GM19372 (cell line): Measurements from ENCODE around the gene INF2.

Experiments
- ATAC-seq: cut with Tn5 transposase; IDR thresholded peaks from one replicate; pipeline ENCODE4 v1.9.1; 2021; ENCODE audit warnings: mild to moderate bottlenecking, low read depth, moderate library complexity; ENCODE audit not compliant: unreplicated experiment

INF2 gene

DNA sequence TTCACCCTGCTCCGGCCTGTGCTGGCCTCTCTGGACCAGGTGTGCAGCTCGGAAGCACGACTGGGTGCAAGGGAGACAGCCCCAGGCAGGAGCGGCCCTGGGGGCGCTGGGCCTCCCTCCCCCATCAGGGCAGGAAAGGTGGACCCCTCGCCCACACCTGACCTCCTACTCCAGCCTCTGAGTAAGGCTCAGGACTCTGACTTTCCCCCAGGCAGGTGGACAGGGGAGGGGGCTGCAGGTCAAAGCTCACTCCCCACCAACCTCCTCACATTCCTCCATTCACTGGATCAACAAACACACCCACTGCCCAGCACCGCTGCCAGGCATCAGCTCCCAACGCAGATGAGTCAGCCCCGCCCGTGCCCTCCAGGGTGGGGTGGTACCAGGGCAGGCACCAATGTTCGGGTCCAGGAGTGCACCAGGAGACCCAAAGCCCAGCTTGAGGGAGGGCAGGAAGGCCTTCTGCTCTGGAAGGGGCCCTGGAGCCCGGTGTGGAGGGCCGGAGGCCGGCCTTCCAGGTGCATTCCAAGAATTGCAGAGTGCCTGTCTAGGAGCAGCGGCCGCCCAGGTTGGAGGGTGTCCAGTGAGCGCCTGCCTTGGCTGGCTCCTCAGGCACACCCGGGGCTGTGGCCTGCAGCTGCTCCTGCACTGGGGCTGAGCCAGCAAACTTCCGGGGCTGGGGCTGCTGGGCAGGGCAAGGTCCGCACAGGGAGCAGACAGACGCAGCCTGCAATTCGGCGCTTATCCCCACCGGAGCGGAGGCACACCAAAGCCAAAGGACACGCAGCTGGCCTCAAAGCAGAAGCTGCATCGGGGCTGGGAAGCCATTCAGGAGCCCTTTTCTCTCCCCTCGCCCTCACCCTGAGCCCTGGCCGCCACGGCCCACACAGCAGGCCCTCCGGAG is 1.6 kb upstream of the INF2 start:
- no peak for ATAC-seq

GRCh38 chr14:104688505-104689108 is 811 bp upstream of the INF2 start:
- no peak for ATAC-seq

GRCh38 chr14:104689881-104690711 is 678 bp downstream of the INF2 start:
- no peak for ATAC-seq

GRCh38 chr14:104690861-104691455 is 1.5 kb downstream of the INF2 start:
- no peak for ATAC-seq

DNA sequence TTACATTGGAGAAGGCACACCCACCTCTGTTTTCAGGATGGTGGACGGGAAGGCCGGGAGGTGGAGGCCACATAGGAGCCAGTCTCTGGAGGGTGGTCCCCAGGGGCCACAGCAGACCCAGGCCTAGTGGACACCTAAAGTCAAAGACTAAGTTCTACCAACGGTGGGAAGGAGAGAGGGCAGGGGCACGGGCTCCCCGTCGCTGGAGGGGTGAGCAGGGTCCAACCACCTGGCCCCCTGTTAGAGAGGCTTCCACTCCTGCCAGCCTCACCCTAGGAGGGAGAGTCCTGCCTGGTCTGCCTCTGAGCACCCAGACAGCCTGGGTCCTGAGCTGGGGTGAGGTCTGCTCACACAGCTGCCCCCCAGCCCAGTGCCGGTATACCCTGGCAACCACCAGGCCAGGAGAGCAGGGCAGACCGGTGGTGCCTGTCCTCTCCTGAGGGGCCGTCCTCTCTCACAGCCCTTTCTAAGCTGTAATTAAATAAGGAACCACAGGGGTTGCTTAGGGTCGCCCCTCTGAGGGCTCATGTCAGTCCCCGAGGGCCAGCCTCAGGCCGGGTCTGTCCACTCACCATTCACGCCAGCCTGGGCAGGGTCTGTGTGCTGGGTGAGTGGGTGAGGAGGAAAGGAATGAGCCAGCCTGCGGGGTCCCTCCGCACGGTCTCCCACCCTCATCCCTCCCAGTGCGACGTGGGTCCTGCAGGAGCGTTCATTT is 2.3 kb downstream of the INF2 start:
- no peak for ATAC-seq

DNA sequence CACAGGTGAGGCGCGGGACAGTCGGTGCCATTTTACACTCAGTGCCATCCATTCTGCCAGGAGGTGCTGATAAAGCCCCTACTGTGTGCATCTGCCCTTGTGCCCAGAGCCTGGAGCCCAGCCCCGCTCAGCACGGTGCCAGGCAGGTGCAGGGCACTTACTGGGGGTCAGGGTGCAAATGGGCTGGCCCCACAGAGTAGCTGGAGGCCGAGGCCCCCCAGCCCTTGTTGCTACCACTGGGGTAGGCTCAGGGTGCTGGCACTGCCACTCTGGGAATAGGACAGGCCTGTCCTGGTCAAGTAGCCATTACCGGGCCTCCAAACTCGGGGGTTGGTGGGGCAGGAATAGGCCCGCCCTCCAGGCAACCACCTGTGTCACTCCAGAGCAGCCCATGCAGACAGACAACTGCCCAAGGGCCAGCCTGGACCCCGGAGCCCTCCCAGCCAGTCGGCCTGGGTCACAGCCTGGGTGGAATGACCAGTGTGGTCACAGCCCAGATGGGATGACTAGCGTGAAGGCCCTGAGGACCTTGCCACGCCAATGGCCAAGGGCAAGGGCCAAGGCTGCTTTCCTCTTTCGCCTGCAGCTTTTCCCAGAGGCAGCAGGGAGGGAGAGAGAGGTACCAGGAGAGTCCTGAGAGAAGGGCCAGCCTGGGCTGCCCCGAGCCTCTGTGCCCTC is 3.0 kb downstream of the INF2 start:
- no peak for ATAC-seq

DNA sequence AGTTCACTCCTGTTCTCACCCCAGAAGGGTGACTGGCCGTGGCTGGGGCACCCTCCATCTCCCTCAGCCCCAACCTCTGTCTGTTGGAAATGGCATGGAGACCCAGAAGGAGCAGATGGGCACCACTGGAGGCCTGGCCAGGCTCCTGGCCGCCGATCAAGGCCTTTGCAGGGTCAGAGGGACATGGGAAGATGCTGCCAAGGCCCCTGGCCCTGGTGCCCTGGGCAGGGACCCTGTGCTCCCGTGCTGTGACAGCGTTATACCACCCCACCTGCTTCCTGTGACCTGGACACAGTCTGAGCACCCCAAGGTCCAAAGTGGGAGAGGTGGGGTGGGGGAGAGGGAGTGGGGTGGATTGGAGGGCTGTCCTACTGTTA is 3.5 kb downstream of the INF2 start:
- ATAC-seq: no peak

DNA sequence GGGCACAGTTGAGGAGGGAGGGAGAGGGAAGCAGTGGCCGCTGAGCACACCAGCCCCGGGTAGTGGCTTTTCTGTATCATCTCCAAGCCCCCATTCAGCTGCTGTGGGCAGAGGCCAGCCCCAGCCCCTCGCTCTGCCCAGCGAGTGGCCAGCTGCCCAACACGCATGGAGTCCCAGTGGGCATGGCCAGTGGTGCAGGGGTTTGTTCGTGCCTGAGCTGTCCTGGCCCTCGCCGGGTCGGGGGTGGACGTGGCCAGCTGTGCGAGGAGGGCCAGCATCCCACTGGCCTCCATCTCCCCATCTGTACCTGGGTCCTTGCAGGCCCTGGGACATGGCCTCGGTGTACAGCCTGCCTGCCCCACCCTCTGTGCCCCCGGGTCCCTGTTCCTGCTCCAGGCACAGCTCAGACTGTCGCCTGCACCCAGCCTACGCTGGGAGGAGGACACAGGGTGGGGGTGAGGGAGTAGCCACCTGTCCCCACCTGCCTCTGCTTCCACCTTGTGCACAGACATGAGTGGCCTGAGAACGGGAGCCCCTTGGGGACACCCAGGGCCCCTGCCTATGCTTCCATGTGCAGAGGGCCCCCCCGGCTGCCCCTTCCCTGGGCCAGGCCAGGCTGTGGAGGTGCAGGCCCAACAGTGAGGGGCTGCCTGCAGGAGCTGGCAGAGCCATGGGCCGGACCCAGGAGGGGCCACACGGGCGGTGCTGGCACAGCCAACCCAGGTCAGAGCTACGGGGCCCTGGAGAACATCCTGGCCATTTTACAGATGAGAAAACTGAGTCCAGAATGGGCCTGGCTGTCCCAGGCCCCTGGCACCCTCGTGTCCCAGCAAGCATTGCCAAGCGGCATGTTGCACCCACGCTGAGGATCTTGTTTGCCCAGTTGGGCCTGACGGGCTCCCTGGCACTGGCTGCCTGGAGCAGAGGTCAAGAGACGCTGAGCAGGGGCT is 4.3 kb downstream of the INF2 start:
- ATAC-seq: no peak

- ATAC-seq: no peak
These were observed 5.1 kb downstream of the INF2 start for GRCh38 chr14:104694475-104694950.

DNA sequence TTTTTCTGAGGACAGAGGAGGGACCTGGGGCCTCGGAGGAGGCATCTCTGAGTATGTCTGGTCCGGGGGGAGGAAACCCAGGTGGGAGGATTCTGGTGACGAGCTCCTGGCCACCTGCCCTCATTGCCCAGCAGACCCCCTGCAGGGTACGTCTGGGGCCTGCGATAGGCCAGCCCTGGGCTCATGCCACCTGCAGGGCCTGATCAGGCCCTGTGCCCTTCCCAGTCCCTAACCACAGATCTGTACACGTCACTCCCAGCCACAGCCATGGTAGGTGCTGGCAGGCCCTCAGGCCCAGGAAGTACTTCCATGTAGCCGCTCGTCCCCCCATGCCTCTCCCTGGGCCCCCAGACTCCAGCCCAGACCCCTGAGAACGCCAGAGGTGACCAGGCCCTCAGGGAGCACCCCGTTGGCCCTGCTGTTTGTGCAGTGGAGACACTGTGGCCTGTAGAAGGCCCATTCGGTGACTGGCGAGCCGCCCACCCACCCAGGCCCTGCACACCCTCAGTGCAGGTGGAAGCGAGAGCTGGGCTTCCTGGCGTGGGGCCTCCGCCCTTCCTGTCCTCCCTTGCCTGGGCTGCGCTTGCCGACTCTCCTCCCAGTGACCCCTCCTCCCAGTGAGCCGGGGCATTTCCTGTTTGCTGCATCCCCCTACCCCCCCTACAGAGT is 5.7 kb downstream of the INF2 start:
- ATAC-seq: no peak

DNA sequence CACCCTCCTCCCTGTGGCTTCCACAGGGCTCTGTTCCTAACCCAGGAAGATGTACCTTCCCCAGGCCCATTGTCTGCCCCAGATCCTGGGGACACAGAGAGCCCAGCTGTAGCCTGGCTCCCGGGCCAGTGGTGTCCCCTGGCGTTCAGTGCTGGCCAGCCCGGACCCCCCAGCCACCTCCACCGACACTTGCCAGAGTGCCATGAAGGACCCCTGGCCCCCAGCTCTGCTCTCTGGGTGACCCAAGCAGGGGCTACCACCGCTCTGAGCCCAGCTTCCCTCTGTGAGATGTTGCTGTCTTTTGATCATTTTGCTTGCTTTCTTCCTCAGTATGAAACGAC is 6.2 kb downstream of the INF2 start:
- no peak for ATAC-seq

- no peak for ATAC-seq
These were observed 7.4 kb downstream of the INF2 start for GRCh38 chr14:104696671-104697316.

DNA sequence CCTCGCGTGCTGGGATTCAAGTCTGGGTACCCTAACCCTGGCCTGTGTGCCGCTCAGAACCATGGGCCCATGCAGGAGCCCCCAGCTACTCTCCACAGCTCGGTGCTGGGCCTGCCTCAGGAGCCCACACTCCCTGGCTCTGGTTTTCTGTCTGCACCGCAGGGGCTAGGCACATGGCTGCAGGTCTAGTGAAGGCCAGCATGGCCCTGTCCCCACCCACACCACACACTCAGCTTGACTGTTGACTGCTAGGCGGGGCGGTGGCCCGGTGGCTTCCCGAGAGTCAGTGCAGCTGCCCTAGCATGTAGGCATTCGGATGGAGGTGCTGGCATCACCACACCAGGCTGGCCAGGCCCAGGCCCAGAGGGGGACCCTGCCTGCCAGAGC is 7.9 kb downstream of the INF2 start:
- no peak for ATAC-seq

DNA sequence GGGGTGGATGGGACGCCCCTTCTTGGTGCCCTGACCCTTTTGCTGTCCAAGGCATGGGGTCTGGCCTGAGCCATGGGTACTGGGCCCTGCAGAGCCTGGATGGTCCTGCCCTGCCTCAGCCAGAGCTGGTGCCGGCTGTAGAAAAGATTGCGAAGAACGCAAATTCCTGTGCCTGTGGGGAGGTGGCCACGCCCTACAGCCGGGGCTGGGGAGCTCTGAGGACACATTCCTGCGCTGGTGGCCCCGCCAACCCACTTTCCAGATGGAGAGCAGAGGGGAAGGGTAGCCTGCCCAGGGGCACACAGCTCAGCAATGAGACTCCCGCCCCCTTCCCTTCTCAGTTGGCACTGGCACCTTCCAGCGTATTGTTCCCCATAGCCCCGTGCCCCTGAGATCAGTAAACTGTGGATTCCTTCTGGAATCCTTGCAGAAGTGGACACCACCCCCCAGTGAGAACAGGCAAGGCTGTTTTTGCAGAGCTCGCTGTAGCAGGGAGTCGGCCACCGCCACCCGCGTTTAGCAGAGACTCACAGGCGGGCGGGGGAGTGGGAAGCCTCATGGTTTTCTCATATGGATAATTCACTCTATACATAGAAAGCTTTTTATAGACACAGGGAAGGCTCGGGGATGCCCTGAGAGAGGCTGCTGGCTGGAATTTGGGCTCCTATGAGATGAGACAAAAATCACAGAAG is 8.6 kb downstream of the INF2 start:
- ATAC-seq: no peak

DNA sequence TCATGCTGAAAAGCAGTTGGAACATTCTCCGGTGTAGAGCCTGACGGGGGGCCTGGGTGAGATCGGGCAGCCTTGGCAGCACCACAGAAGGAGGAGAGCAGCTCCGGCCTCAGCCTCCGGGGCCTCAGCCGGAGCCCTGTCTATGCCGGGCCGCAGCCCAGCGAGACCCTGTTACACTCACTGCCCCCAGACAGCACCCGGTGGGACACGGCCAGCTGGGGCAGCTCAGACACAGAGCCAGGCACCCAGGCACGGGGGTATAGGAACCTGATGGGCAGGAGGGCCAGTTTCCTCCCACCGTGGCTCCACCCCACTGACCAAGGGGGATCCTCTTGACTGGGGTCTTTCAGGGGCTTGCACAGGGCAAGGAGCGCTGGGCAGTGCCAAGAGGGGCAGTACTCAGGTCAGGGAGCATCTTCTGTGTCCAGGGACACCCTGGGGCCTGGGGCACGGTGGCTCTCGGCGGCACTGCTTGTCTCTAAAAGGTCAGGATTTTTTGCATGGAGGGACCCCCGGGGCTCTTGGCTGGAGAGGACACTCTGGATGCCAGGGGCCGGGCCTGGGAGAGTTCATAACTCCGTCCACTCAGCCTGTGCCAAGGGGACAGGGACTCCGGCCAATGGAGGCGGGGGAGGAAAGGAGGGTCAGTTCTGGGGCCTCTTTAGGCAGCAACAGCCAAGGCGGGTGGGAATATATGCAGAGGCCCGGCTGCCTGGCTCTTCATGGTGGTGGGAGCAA is 9.4 kb downstream of the INF2 start:
- ATAC-seq: no peak

GRCh38 chr14:104699426-104699748 is 10.0 kb downstream of the INF2 start:
- no peak for ATAC-seq
